ENCODE results near the gene PFDN6. TPM values are rescaled to one million over a fixed set of nuclear protein-coding genes. Genes with fewer than 3 reads are reported as not detected.

Gene PFDN6
- total and polyA plus RNA-seq, 2 of the 13 experiments (the other 11 are each of a cell fraction or from before 2014, with no cell fraction given) = 75.5 to 87.0 TPM

- TF ChIP-seq MLX (CRISPR knock-in tag; IDR thresholded peaks at IDR 0.05) (no peak), ZNF839 (CRISPR knock-in tag; IDR thresholded peaks at IDR 0.05; ENCODE audit: borderline replicate concordance) (no peak), ZNF484 (CRISPR knock-in tag; IDR thresholded peaks at IDR 0.05; ENCODE audit: borderline replicate concordance, low read depth) (no peak), THYN1 (CRISPR knock-in tag; IDR thresholded peaks at IDR 0.05; ENCODE audit: borderline replicate concordance, low read depth) (no peak; the same call in 1 of the 2 replicates), KAT2B (IDR thresholded peaks at IDR 0.05; ENCODE audit: borderline replicate concordance, low read depth, low read length) (no peak), ETV5 (CRISPR knock-in tag; IDR thresholded peaks at IDR 0.05; ENCODE audit: borderline replicate concordance) (peak; percentile 38; the same call in 1 of the 2 replicates), ZNF883 (CRISPR knock-in tag; IDR thresholded peaks at IDR 0.05; ENCODE audit: not compliant biosample characterization) (peak; percentile 5), KDM2A (CRISPR knock-in tag; IDR thresholded peaks at IDR 0.05; ENCODE audit: borderline replicate concordance, low read depth) (peak; percentile 99), ZNF775 (CRISPR knock-in tag; IDR thresholded peaks at IDR 0.05; ENCODE audit: borderline replicate concordance) (no peak; the same call in 1 of the 2 replicates), ZSCAN22 (CRISPR knock-in tag; IDR thresholded peaks at IDR 0.05) (peak; percentile 2; the same call in 1 of the 2 replicates), KLF15 (CRISPR knock-in tag; IDR thresholded peaks at IDR 0.05; ENCODE audit: borderline replicate concordance) (peak; percentile 87; the same call in 1 of the 2 replicates), ZSCAN29 (CRISPR knock-in tag; conservative IDR thresholded peaks at IDR 0.05) (peak; percentile 70; the same call in 1 of the 2 replicates), ZNF549 (CRISPR knock-in tag; IDR thresholded peaks at IDR 0.05) (no peak), ZMAT5 (CRISPR knock-in tag; IDR thresholded peaks at IDR 0.05; ENCODE audit: borderline replicate concordance, low read depth) (no peak), CREBL2 (CRISPR knock-in tag; IDR thresholded peaks at IDR 0.05; ENCODE audit: borderline replicate concordance) (no peak; the same call in 1 of the 2 replicates), PCBP2 (optimal IDR thresholded peaks at IDR 0.05; ENCODE audit: low read depth, low read length, poor library complexity, severe bottlenecking) (no peak), AHR (CRISPR knock-in tag; IDR thresholded peaks at IDR 0.05) (peak; percentile 71; the same call in 1 of the 2 replicates), FOXK1 (CRISPR knock-in tag; IDR thresholded peaks at IDR 0.05; ENCODE audit: borderline replicate concordance, low read depth) (no peak), ZFP36L1 (CRISPR knock-in tag; IDR thresholded peaks at IDR 0.05) (peak; percentile 27)
- TF ChIP-seq, protein P1, sequence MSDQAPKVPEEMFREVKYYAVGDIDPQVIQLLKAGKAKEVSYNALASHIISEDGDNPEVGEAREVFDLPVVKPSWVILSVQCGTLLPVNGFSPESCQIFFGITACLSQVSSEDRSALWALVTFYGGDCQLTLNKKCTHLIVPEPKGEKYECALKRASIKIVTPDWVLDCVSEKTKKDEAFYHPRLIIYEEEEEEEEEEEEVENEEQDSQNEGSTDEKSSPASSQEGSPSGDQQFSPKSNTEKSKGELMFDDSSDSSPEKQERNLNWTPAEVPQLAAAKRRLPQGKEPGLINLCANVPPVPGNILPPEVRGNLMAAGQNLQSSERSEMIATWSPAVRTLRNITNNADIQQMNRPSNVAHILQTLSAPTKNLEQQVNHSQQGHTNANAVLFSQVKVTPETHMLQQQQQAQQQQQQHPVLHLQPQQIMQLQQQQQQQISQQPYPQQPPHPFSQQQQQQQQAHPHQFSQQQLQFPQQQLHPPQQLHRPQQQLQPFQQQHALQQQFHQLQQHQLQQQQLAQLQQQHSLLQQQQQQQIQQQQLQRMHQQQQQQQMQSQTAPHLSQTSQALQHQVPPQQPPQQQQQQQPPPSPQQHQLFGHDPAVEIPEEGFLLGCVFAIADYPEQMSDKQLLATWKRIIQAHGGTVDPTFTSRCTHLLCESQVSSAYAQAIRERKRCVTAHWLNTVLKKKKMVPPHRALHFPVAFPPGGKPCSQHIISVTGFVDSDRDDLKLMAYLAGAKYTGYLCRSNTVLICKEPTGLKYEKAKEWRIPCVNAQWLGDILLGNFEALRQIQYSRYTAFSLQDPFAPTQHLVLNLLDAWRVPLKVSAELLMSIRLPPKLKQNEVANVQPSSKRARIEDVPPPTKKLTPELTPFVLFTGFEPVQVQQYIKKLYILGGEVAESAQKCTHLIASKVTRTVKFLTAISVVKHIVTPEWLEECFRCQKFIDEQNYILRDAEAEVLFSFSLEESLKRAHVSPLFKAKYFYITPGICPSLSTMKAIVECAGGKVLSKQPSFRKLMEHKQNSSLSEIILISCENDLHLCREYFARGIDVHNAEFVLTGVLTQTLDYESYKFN (CRISPR knock-in tag; conservative IDR thresholded peaks at IDR 0.05) = peak; percentile 88
- TF ChIP-seq, protein P2, sequence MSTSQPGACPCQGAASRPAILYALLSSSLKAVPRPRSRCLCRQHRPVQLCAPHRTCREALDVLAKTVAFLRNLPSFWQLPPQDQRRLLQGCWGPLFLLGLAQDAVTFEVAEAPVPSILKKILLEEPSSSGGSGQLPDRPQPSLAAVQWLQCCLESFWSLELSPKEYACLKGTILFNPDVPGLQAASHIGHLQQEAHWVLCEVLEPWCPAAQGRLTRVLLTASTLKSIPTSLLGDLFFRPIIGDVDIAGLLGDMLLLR (CRISPR knock-in tag; IDR thresholded peaks at IDR 0.05) = peak; percentile 45; the same call in 1 of the 2 replicates
- TF ChIP-seq, protein P3, sequence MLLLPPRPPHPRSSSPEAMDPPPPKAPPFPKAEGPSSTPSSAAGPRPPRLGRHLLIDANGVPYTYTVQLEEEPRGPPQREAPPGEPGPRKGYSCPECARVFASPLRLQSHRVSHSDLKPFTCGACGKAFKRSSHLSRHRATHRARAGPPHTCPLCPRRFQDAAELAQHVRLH (CRISPR knock-in tag; IDR thresholded peaks at IDR 0.05; ENCODE audit: borderline replicate concordance, low read depth) = peak; percentile 86
Observed at GRCh38 chr6:33248932-33249731, 40.3 kb upstream of the PFDN6 start (continued).
